ENCODE results near the gene LCLAT1. TPM values are rescaled to one million over a fixed set of nuclear protein-coding genes. Genes with fewer than 3 reads are reported as not detected.

Gene LCLAT1
- total and polyA plus RNA-seq, 2 of the 4 experiments (the other 2 are of a cell fraction): 7.5 to 11.5 TPM

DNA sequence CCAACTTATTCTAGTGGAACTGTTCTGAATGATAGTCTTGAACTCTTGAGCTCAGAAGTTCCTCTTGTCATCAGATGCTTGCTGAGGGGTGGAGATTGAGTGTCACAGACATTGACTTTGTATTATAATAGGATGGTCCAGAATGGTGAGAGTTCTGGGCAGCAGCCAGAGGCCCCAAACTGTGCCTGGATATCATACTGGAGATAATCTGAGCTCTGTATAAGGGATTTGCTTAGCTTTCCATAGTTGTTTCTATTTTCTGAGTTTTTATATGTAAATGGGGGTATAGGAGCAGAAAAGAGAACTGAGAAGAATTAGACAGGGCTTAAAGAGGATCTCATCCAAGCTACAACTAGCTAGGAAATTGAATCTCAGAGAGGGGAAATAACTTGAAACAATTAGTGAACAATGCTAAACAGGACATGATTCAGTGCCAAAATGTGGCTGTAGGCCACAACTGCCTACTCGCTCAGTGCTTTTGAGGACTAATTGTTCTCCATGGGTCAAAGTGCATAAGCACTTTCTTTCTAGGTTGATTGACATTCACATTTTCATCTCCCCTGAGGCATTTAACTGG lies 10.1 kb upstream of the LCLAT1 start:
- H3K36me3 ChIP-seq (ENCODE audit: control insufficient read depth, insufficient read depth, low read length): no peaks in the 10 kb centered on the region
- H3K18ac ChIP-seq (ENCODE audit: low read depth, low read length): no peak overlapping the region
- no peak for DNase-seq
- WGBS, 2 experiments (ENCODE audit: extremely low coverage in 2 of 2, insufficient read length in 1 of 2): no CpG with 5 or more reads among the region's 1 CpG
- H3K27ac ChIP-seq (ENCODE audit: insufficient read depth, low read length): no peak overlapping the region
- H2AK9ac ChIP-seq (replicated peaks; ENCODE audit: low read depth, low read length, poor library complexity): no peak overlapping the region
- peaks cover 2% of the 10 kb centered on the region for H3K4me1 ChIP-seq (ENCODE audit: control insufficient read depth, insufficient read depth, low read length)
- no peak overlapping the region for H4K5ac ChIP-seq (ENCODE audit: low read depth, low read length)
- H2BK120ac ChIP-seq (ENCODE audit: low read depth, low read length): no peak overlapping the region
- no peak overlapping the region for H2BK15ac ChIP-seq (ENCODE audit: low read depth, low read length)
- H4K8ac ChIP-seq (ENCODE audit: low read depth in 2 of 2, low read length in 2 of 2): no peak overlapping the region
- no peak overlapping the region for H3K56ac ChIP-seq (ENCODE audit: extremely low read depth, insufficient read depth, low read length)
- H4K20me1 ChIP-seq (ENCODE audit: insufficient read depth, low read length): no peaks in the 10 kb centered on the region
- H2AFZ ChIP-seq (replicated peaks; ENCODE audit: low read length, poor library complexity): no peak overlapping the region
- no peak overlapping the region for H3K4me3 ChIP-seq (ENCODE audit: insufficient read depth, low read depth, low read length)
- dilution Hi-C loops (cut with HindIII; ENCODE audit: low sequenced_read_pairs, unreplicated experiment): no loop called here
- ATAC-seq (ENCODE audit: low read depth): no peak
- no peak overlapping the region for H2BK20ac ChIP-seq (ENCODE audit: low read depth, low read length)
- TF ChIP-seq, protein P1, sequence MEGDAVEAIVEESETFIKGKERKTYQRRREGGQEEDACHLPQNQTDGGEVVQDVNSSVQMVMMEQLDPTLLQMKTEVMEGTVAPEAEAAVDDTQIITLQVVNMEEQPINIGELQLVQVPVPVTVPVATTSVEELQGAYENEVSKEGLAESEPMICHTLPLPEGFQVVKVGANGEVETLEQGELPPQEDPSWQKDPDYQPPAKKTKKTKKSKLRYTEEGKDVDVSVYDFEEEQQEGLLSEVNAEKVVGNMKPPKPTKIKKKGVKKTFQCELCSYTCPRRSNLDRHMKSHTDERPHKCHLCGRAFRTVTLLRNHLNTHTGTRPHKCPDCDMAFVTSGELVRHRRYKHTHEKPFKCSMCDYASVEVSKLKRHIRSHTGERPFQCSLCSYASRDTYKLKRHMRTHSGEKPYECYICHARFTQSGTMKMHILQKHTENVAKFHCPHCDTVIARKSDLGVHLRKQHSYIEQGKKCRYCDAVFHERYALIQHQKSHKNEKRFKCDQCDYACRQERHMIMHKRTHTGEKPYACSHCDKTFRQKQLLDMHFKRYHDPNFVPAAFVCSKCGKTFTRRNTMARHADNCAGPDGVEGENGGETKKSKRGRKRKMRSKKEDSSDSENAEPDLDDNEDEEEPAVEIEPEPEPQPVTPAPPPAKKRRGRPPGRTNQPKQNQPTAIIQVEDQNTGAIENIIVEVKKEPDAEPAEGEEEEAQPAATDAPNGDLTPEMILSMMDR (conservative IDR thresholded peaks at IDR 0.05; ENCODE audit: low read depth, low read length): no peak
- no peak for TF ChIP-seq NFE2L2 (IDR thresholded peaks at IDR 0.05; ENCODE audit: low read depth, low read length)
- no peak for TF ChIP-seq USF2 (IDR thresholded peaks at IDR 0.05; ENCODE audit: low read depth, low read length)
- TF ChIP-seq POLR2A (IDR thresholded peaks at IDR 0.05; ENCODE audit: low read depth, low read length): no peak
- TF ChIP-seq RCOR1 (IDR thresholded peaks at IDR 0.05; ENCODE audit: insufficient replicate concordance, low read length): no peak
- TF ChIP-seq BHLHE40 (IDR thresholded peaks at IDR 0.05; ENCODE audit: low read depth, low read length): no peak
- no peak overlapping the region for H3K23ac ChIP-seq (ENCODE audit: low read depth, low read length)
- BruUV-seq (replicated peaks): no TSS peak
- no peak overlapping the region for H2BK5ac ChIP-seq (ENCODE audit: low read depth, low read length, poor library complexity, severe bottlenecking)
- no peak overlapping the region for H2AK5ac ChIP-seq (ENCODE audit: low read depth, low read length)
- no peak overlapping the region for H4K91ac ChIP-seq (ENCODE audit: insufficient read depth, low read depth, low read length)
- H3K4me2 ChIP-seq (ENCODE audit: low read depth, low read length): no peak overlapping the region
- no peak overlapping the region for H3K14ac ChIP-seq (replicated peaks; ENCODE audit: low read depth, low read length)
- ChIA-PET CTCF (no interaction called here), POLR2A (ENCODE audit: unreplicated experiment) (no interaction called here)
- no peaks in the 10 kb centered on the region for H3K79me1 ChIP-seq (ENCODE audit: low read depth in 1 of 2, low read length in 2 of 2)
- H3K9me3 ChIP-seq (ENCODE audit: control insufficient read depth, insufficient read depth, low read length): no peaks in the 10 kb centered on the region
- no peaks in the 10 kb centered on the region for H3K27me3 ChIP-seq (ENCODE audit: control insufficient read depth, insufficient read depth, low read length)
- H3K9me1 ChIP-seq (ENCODE audit: insufficient read depth, low read length): no peaks in the 10 kb centered on the region; the same call in 1 of the 2 replicates
- in situ Hi-C loops (cut with MboI; ENCODE audit: low sequenced_read_pairs): no loop called here
- no peak overlapping the region for H3K9ac ChIP-seq (ENCODE audit: low read depth, low read length)
- intact Hi-C loops (cut with micrococcal nuclease): no loop called here
- H3K4ac ChIP-seq (ENCODE audit: low read depth, low read length): no peak overlapping the region
